ENCODE results near the gene MEGF11.

Gene MEGF11

DNA sequence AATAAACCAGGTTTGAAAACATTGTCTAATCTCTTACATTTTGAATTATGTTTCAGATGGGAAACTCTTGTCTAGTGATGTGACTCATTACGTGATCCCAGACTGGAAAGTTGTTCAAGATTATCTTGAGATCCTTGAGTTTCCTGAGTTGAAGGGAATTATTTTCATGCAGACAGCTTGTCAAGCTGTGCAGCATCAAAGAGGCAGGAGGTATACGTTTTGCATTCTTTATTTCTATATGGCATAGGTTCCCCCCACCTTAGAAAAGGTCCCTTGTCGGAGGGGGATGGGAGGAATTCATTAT, 41.3 kb upstream of the MEGF11 start:
- H3K4me1 ChIP-seq (ENCODE audit: insufficient read depth, poor library complexity, severe bottlenecking), result peaks cover 28% of the 10 kb centered on the region
- 0 out of 3 replicates have a peak, but pooled peaks have one; percentile 6 for ATAC-seq (ENCODE audit: low read depth)
- H3K27me3 ChIP-seq (ENCODE audit: insufficient read depth, poor library complexity, severe bottlenecking), result no peaks in the 10 kb centered on the region
- peak overlapping the region; percentile 65 for H3K4me3 ChIP-seq (ENCODE audit: severe bottlenecking)
- H3K27ac ChIP-seq (ENCODE audit: poor library complexity, severe bottlenecking), result peak overlapping the region; percentile 95
- TF ChIP-seq, protein P1, sequence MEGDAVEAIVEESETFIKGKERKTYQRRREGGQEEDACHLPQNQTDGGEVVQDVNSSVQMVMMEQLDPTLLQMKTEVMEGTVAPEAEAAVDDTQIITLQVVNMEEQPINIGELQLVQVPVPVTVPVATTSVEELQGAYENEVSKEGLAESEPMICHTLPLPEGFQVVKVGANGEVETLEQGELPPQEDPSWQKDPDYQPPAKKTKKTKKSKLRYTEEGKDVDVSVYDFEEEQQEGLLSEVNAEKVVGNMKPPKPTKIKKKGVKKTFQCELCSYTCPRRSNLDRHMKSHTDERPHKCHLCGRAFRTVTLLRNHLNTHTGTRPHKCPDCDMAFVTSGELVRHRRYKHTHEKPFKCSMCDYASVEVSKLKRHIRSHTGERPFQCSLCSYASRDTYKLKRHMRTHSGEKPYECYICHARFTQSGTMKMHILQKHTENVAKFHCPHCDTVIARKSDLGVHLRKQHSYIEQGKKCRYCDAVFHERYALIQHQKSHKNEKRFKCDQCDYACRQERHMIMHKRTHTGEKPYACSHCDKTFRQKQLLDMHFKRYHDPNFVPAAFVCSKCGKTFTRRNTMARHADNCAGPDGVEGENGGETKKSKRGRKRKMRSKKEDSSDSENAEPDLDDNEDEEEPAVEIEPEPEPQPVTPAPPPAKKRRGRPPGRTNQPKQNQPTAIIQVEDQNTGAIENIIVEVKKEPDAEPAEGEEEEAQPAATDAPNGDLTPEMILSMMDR (IDR thresholded peaks at IDR 0.05; ENCODE audit: poor library complexity, severe bottlenecking), result no peak
- peaks cover 33% of the 10 kb centered on the region for H3K36me3 ChIP-seq (ENCODE audit: low read depth)
- no peaks in the 10 kb centered on the region for H3K9me3 ChIP-seq (ENCODE audit: severe bottlenecking)
- no peak for DNase-seq (ENCODE audit: low spot score)

DNA sequence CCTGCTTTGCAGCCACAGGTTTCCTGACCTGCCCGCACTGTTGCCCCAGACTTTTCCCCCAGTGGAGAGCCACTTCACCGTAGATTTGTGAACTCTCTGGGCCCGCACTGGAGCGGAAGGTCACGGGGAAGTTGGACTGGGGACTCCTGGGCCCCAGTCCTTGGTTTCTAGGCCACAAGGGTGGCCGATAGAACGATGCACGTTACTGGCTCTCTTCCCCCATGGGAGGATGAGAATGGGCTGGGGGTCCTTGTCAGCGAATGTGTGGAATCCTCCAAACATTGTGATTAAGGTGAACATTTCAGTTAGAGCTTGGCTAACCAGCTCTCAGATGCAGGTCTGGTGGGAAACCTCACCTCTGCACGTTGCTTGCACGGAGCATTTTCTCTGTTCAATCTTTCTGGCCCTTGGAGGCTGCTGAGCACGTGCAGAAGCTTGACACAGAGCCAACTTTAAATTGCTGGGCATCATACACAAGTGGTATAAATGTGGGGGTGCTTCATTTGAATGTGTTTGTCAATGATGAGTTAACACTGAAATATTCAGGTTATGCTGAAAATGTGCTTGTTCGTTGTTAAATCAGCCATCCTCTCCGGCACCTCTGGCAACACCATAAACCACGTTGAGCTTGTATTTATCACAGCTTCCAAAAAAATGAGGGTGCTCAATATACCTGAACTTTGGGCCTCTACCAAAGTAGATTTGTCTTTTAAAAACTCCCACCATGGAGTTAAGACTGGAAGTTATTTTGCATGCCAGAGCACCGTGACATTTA, 40.8 kb upstream of the MEGF11 start:
- no peaks in the 10 kb centered on the region for H3K27me3 ChIP-seq (ENCODE audit: insufficient read depth, poor library complexity, severe bottlenecking)
- peak overlapping the region; percentile 95 for H3K27ac ChIP-seq (ENCODE audit: poor library complexity, severe bottlenecking)
- TF ChIP-seq, protein P1 (IDR thresholded peaks at IDR 0.05; ENCODE audit: poor library complexity, severe bottlenecking), result no peak
- DNase-seq (ENCODE audit: low spot score), result no peak
- H3K36me3 ChIP-seq (ENCODE audit: low read depth), result peaks cover 33% of the 10 kb centered on the region
- peak; percentile 57 for ATAC-seq (ENCODE audit: low read depth)
- H3K4me1 ChIP-seq (ENCODE audit: insufficient read depth, poor library complexity, severe bottlenecking), result peaks cover 28% of the 10 kb centered on the region
- H3K4me3 ChIP-seq (ENCODE audit: severe bottlenecking), result peak overlapping the region; percentile 65
- H3K9me3 ChIP-seq (ENCODE audit: severe bottlenecking), result no peaks in the 10 kb centered on the region

DNA sequence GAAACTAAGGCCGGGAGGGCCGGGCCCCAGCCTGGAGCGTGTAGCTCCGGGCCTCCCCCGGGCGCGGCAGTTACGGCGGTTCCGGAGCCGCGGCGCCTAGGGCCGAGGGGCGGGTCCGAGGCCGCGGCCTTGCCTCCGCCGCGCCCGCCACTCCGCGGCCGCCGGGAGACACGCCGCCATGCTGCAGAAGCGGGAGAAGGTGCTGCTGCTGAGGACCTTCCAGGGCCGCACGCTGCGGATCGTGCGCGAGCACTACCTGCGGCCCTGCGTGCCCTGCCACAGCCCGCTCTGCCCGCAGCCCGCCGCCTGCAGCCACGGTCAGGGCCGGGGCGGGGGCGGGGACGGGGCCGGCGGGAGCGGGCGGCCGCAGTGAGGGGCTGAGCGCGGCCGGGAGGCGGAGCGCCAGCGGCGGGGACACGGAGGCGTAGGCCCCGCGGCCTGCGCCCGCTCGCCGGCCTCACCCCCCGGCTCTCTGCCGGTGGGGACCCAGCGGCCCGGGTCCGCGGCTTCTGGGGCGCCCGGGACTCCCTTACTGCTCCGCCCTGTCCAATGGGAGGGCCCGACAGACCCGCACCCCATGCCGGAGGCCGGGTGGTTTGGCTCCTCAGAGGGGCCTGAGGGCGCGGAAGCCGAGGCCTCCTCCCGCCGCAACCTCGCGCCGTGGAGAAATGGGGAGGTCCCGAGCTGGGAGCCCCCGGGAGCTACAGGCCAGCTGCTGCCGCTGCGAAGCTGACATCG, 40.0 kb upstream of the MEGF11 start, which contains the start of gene DIS3L:
DIS3L (plus strand) TSS at position 150 of the 738 bp plus-strand sequence; CDS start at position 179, 29 bp downstream.
- H3K4me3 ChIP-seq (ENCODE audit: severe bottlenecking), result peak within 1 kb of the TSS; percentile 65
- ATAC-seq (ENCODE audit: low read depth) (peak; percentile 64), DNase-seq (ENCODE audit: low spot score) (no peak)
- TF ChIP-seq, protein P1 (IDR thresholded peaks at IDR 0.05; ENCODE audit: poor library complexity, severe bottlenecking), result peak; percentile 18
- H3K27ac ChIP-seq (ENCODE audit: poor library complexity, severe bottlenecking), result peak within 1 kb of the TSS; percentile 95
- no peaks in the 10 kb centered on the region for H3K27me3 ChIP-seq (ENCODE audit: insufficient read depth, poor library complexity, severe bottlenecking)
- H3K4me1 ChIP-seq (ENCODE audit: insufficient read depth, poor library complexity, severe bottlenecking), result peaks cover 26% of the 10 kb centered on the region
- H3K9me3 ChIP-seq (ENCODE audit: severe bottlenecking), result no peaks in the 10 kb centered on the region
- peaks cover 32% of the 10 kb centered on the region for H3K36me3 ChIP-seq (ENCODE audit: low read depth)

DNA sequence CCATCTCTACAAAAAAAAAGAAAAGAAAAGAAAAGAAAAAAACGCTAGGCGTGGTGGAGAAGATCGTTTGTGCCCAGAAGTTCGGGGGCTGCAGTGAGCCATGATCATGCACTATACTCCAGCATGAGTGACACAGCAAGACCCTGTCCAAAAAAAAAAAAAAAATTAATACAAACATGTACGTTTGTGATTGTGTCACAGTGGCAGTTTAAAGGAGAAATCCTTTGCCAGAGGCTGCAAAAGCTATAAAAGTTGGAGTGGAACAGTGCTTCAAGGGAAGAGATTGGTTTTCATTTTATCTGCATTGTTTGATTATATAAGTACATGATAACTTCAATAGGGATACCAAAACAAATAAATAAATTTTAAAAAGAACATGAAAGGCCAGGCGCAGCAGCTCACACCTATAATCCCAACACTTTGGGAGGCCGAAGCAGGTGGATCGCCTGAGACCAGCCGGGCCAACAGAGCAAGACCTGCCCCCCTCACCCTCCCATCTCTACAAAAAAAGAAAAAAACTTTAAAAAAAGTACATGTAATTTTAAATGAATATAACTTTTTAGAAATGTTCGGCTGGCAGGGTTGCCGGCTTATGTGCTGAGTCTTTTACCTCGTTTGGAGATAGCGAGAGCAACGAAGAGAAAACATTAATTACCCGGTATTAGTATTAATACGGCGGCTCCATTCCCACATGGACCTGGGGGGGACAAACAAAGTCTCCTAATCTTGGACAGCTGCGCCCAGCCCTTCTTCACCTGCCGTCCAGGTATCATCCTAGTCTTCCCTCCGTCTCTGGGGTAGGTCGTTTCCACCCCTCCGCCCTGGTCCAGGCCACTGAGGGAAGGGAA, 39.2 kb upstream of the MEGF11 start:
- Histone ChIP-seq H3K4me3 (ENCODE audit: severe bottlenecking) (peak overlapping the region; percentile 65), H3K27me3 (ENCODE audit: insufficient read depth, poor library complexity, severe bottlenecking) (no peaks in the 10 kb centered on the region), H3K9me3 (ENCODE audit: severe bottlenecking) (no peaks in the 10 kb centered on the region), H3K27ac (ENCODE audit: poor library complexity, severe bottlenecking) (peak overlapping the region; percentile 95), H3K36me3 (ENCODE audit: low read depth) (peaks cover 26% of the 10 kb centered on the region), H3K4me1 (ENCODE audit: insufficient read depth, poor library complexity, severe bottlenecking) (peaks cover 25% of the 10 kb centered on the region)
- no peak for ATAC-seq (ENCODE audit: low read depth)
- TF ChIP-seq, protein P1 (IDR thresholded peaks at IDR 0.05; ENCODE audit: poor library complexity, severe bottlenecking), result no peak
- no peak for DNase-seq (ENCODE audit: low spot score)

All from RWPE2 (cell line).